SU-DHL-6 (cell line): ENCODE measurements around the gene PPCDC.

Experiments
- CTCF ChIP-seq: fragments of 200-600 bp; sonication (generic); IDR thresholded peaks from one replicate; pipeline ENCODE4 v1.5.1; 2017; ENCODE audit warnings: antibody characterized with exemption, mild to moderate bottlenecking, low read length, moderate library complexity; ENCODE audit not compliant: insufficient read depth, poor library complexity, severe bottlenecking
- EZH2phosphoT487 ChIP-seq: fragments of 200-600 bp; sonication (generic), shearing (Covaris generic); conservative IDR thresholded peaks from 2 replicates; pipeline ENCODE4 v1.6.1; 2018; ENCODE audit warnings: mild to moderate bottlenecking, antibody characterized with exemption, low read length, moderate library complexity, mixed read lengths

- no peak for TF ChIP-seq CTCF
- no peak for TF ChIP-seq EZH2phosphoT487
Observed at GRCh38 chr15:75023181-75023871, at the start of gene PPCDC.
